GM21390 (cell line): ENCODE results near the gene LINC00305.
A peak's percentile ranks its signal among the peaks of the same experiment; 100 is the strongest.

ENCODE experiments used
- ATAC-seq: cut with Tn5 transposase; IDR thresholded peaks from one replicate; pipeline ENCODE4 v1.9.1; 2021; ENCODE audit not compliant: unreplicated experiment

Gene LINC00305

DNA sequence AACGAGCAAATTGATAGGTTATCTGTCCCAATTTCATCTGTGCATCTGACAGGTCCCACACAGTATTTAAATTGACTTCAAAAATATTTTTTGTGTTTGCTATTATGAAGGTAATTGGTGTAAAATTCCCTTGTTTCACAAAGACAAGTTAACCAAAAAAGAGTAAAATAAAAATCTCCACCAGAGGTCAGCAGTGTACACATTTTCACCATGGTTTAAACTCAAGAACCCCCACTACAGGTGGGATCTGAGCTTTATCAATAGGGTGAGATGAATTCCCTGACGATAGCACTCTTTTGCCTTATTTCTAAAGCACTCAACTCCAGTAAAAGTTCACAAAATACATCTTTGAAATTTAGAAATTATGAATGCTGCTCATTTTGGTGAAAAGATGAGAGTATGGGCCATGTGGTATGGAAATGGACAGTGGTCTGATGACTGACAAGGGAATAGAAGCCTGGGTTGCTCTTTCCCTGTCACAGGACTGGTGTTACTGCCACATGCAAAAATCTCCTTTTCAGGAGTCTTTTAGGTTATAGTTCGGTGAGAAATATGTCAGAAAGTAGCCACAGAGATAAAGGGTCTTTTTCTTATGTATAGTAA, 111.0 kb downstream of the LINC00305 start:
- peak; percentile 61 for ATAC-seq

DNA sequence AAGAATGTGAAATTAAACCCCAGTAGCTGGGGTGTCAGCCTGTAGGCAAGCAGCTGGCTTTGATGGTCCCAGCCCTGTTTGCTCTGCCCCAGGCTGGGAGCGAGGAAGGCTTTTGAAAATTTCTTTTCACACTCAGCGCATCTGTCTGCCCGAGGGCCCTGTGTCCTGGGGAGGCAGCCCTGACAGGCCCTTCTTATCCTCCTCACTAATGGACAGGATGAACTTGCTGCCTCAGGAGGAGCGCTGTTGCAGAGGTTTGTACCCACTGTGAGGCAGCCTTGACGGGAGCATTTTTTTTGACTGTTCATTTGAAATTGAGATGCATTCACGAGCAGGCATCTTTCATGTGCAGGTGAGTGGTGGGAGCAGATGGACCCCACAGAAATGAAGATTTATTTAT, 116.6 kb downstream of the LINC00305 start:
- ATAC-seq, result no peak

DNA sequence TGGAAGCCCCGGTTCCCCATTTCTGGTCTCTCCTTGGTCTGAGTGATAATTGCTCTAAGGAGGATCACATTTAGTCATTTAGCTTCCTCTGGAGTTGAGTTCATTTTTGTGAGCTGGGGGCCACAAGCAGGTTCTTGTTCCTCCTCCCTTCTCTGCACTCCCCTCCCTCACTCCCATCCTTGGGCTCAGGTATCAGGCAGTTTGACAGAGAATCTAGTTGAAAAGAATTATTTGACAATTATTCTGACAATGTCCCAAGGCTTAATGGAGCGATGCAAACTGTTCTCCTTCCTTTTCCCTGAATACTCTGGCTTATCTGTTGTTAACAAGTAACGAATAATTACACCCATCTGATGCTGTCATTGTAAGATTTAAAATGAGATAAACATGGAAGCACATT, 117.5 kb downstream of the LINC00305 start:
- no peak for ATAC-seq
